Neural cell (in vitro differentiated cells): ENCODE results near the gene UQCC2. TPM values are rescaled to one million over a fixed set of nuclear protein-coding genes. Genes with fewer than 3 reads are reported as not detected.

Experiments
- H2AFZ ChIP-seq: fragments of 200-600, 300-800 bp; sonication (generic), shearing (Covaris generic); 2 replicates; pipeline ENCODE4 v1.6.0; 2014; ENCODE audit warnings: low read depth, mild to moderate bottlenecking, antibody characterized with exemption, low read length, moderate library complexity
- H3F3A ChIP-seq: fragments of 200-600 bp; shearing (Covaris generic); 2 replicates; pipeline ENCODE4 v1.6.1; 2016; ENCODE audit warnings: mild to moderate bottlenecking, moderate library complexity, mixed read lengths, antibody characterized with exemption, low read length; ENCODE audit not compliant: insufficient read depth, poor library complexity, severe bottlenecking
- H3K27ac ChIP-seq: fragments of 200-600, 300-800 bp; sonication (generic), shearing (Covaris generic); 2 replicates; pipeline ENCODE4 v1.5.1; 2014; ENCODE audit warnings: mild to moderate bottlenecking, low read length, moderate library complexity
- H3K27me3 ChIP-seq: fragments of 300-800, 200-600 bp; sonication (generic), shearing (Covaris generic); 2 replicates; pipeline ENCODE4 v1.6.0; 2014; ENCODE audit warnings: mild to moderate bottlenecking, low read depth, low read length, moderate library complexity; ENCODE audit not compliant: insufficient read depth
- H3K36me3 ChIP-seq: fragments of 300-800, 200-600 bp; sonication (generic), shearing (Covaris generic); 2 replicates; pipeline ENCODE4 v1.5.1; 2014; ENCODE audit warnings: mild to moderate bottlenecking, antibody characterized with exemption, low read length, moderate library complexity; ENCODE audit not compliant: insufficient read depth
- H3K4me2 ChIP-seq: fragments of 300-800, 200-600 bp; sonication (generic), shearing (Covaris generic); 2 replicates; pipeline ENCODE4 v1.6.0; 2014; ENCODE audit warnings: mild to moderate bottlenecking, low read length
- H3K4me3 ChIP-seq: fragments of 300-800, 200-600 bp; sonication (generic), shearing (Covaris generic); 2 replicates; pipeline ENCODE4 v1.5.1; 2014; ENCODE audit warnings: mild to moderate bottlenecking, low read length, moderate library complexity
- H3K79me2 ChIP-seq: fragments of 200-600 bp; shearing (Covaris generic); replicated peaks from 2 replicates; pipeline ENCODE4 v1.6.0; 2014; ENCODE audit warnings: mild to moderate bottlenecking, low read length, moderate library complexity; ENCODE audit not compliant: insufficient read depth
- H3K9ac ChIP-seq: fragments of 300-800, 200-600 bp; sonication (generic), shearing (Covaris generic); 2 replicates; pipeline ENCODE4 v1.6.1; 2016; ENCODE audit warnings: mild to moderate bottlenecking, low read length, mixed read lengths
- H3K9me2 ChIP-seq: fragments of 200-600 bp; shearing (Covaris generic); 2 replicates; pipeline ENCODE4 v1.6.1; 2016; ENCODE audit warnings: mild to moderate bottlenecking, low read length, mixed read lengths; ENCODE audit not compliant: insufficient read depth
- H3K9me3 ChIP-seq: fragments of 200-600, 300-800 bp; sonication (generic), shearing (Covaris generic); 2 replicates; pipeline ENCODE4 v1.6.1; 2016; ENCODE audit warnings: mild to moderate bottlenecking, mixed run types, low read length, moderate library complexity, mixed read lengths
- H4K20me1 ChIP-seq: fragments of 200-600 bp; shearing (Covaris generic); 2 replicates; pipeline ENCODE4 v1.6.1; 2016; ENCODE audit warnings: mild to moderate bottlenecking, mixed run types; ENCODE audit not compliant: insufficient read depth
- EP300 ChIP-seq: fragments of 450-650 bp; conservative IDR thresholded peaks from 2 replicates; pipeline ENCODE4 v1.6.1; 2014; ENCODE audit warnings: antibody characterized with exemption, mild to moderate bottlenecking, moderate library complexity; ENCODE audit not compliant: poor library complexity, severe bottlenecking
- EZH2 ChIP-seq: fragments of 200-600, 300-800 bp; shearing (Covaris generic), sonication (generic); IDR thresholded peaks from 2 replicates; pipeline ENCODE4 v1.6.1; 2014; ENCODE audit warnings: antibody characterized with exemption, low read length, borderline replicate concordance, mild to moderate bottlenecking; ENCODE audit not compliant: insufficient read depth, poor library complexity, severe bottlenecking
- MXI1 ChIP-seq: fragments of 450-650 bp; conservative IDR thresholded peaks from 2 replicates; pipeline ENCODE4 v1.6.1; 2014; ENCODE audit warnings: antibody characterized with exemption, mild to moderate bottlenecking; ENCODE audit not compliant: poor library complexity, severe bottlenecking
- POLR2AphosphoS5 ChIP-seq: IDR thresholded peaks from 2 replicates; pipeline ENCODE4 v1.6.1; 2012
- RAD21 ChIP-seq: fragments of 450-650 bp; conservative IDR thresholded peaks from 2 replicates; pipeline ENCODE4 v1.6.1; 2014; ENCODE audit warnings: antibody characterized with exemption, mild to moderate bottlenecking, moderate library complexity
- REST ChIP-seq: IDR thresholded peaks from 2 replicates; pipeline ENCODE4 v1.6.1; 2012; ENCODE audit warnings: borderline replicate concordance
- SMC3 ChIP-seq: fragments of 450-650 bp; conservative IDR thresholded peaks from 2 replicates; pipeline ENCODE4 v1.6.1; 2014; ENCODE audit warnings: antibody characterized with exemption, mild to moderate bottlenecking, moderate library complexity; ENCODE audit not compliant: poor library complexity
- TAF1 ChIP-seq: IDR thresholded peaks from 2 replicates; pipeline ENCODE4 v1.6.1; 2012; ENCODE audit warnings: low read depth
- polyA plus RNA-seq: library from polyadenylated mRNA; depleted of rRNA; stranded (reverse); fragments of >200 nt; gene quantifications from 2 replicates; pipeline ENCODE4 v1.2.3, GENCODE V29; 2014
- TF ChIP-seq, protein P1 (sequence below): fragments of 450-650 bp; IDR thresholded peaks from 2 replicates; pipeline ENCODE4 v1.5.1; 2014; ENCODE audit warnings: antibody characterized with exemption, mild to moderate bottlenecking, moderate library complexity; ENCODE audit not compliant: poor library complexity, severe bottlenecking

UQCC2 gene
- polyA plus RNA-seq, 1 donor from 2014 or later, result 123 TPM

DNA sequence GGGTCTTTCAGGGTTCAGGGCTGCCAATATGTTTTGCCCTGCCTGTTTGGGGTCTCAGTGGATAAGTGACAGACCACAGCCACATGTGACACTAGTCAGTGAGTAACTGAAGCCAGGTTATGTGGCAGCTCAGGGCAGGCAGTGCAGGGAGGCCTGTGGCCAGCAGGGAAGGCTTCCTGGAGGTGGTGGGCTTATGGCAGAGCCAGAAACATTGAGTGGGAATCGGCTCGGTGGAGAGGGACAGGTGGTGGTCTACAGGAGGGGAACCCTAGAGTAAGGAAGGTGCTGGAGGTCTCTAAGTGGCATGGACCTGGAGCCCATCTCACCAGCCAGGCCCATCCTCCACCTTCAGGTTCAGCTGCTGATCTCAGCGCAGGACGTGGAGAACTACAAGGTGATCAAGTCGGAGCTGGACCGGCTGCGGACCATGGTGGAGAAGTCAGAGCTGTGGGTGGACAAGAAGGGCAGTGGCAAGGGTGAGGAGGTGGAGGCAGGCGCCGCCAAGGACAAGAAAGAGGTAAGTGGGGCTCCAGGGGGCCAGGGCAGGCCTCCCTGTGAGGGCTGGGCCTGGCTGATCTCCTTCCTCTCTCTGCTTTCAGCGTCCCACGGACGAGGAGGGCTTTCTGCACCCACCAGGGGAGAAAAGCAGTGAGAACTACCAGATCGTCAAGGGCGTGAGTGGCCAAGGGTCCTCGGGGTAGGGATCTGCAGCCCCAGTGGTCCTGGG lies 34.9 kb downstream of the UQCC2 start:
- no peak for TF ChIP-seq REST
- TF ChIP-seq, protein P1, sequence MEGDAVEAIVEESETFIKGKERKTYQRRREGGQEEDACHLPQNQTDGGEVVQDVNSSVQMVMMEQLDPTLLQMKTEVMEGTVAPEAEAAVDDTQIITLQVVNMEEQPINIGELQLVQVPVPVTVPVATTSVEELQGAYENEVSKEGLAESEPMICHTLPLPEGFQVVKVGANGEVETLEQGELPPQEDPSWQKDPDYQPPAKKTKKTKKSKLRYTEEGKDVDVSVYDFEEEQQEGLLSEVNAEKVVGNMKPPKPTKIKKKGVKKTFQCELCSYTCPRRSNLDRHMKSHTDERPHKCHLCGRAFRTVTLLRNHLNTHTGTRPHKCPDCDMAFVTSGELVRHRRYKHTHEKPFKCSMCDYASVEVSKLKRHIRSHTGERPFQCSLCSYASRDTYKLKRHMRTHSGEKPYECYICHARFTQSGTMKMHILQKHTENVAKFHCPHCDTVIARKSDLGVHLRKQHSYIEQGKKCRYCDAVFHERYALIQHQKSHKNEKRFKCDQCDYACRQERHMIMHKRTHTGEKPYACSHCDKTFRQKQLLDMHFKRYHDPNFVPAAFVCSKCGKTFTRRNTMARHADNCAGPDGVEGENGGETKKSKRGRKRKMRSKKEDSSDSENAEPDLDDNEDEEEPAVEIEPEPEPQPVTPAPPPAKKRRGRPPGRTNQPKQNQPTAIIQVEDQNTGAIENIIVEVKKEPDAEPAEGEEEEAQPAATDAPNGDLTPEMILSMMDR, result no peak
- TF ChIP-seq RAD21, result no peak
- no peak for TF ChIP-seq SMC3
- TF ChIP-seq EP300, result no peak
- no peak for TF ChIP-seq MXI1
- TF ChIP-seq POLR2AphosphoS5, result no peak
- no peak for TF ChIP-seq TAF1
- TF ChIP-seq EZH2, result no peak
- H4K20me1 ChIP-seq, result no peaks in the 10 kb centered on the region

DNA sequence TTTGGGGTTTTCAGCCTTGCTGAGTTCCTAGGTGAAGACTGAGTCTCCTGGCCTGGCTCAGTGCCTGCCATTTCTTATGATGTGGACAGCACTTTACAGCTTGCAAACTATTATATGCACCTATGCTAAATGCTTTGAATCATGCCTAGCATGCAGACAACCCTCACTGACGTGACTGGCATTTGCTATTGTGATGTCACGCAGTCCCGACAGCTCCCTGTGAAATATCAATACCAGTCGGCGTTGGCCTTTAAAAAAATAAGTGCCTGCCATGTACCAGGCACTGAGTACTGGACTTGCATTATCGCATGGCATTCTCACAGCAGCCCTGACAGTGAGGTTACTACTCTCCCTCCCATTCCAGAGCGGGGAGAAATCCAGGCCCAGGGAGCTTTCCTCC lies 35.5 kb downstream of the UQCC2 start:
- no peaks in the 10 kb centered on the region for H3K79me2 ChIP-seq
- H2AFZ ChIP-seq, result no peak overlapping the region
- H3F3A ChIP-seq, result no peaks in the 10 kb centered on the region
- peak overlapping the region; percentile 16 for H3K27ac ChIP-seq
- H3K27me3 ChIP-seq, result no peaks in the 10 kb centered on the region
- H3K36me3 ChIP-seq, result no peaks in the 10 kb centered on the region
- H3K4me2 ChIP-seq, result no peak overlapping the region
- H4K20me1 ChIP-seq, result no peaks in the 10 kb centered on the region
- no peak overlapping the region for H3K9ac ChIP-seq
- no peaks in the 10 kb centered on the region for H3K9me3 ChIP-seq
- no peak overlapping the region for H3K4me3 ChIP-seq
- TF ChIP-seq, protein P1, result no peak
- peak; percentile 88 for TF ChIP-seq EP300
- no peaks in the 10 kb centered on the region for H3K9me2 ChIP-seq

More for the DNA sequence above, 34.9 kb downstream of the UQCC2 start:
- no peak overlapping the region for H2AFZ ChIP-seq
- no peaks in the 10 kb centered on the region for H3K9me3 ChIP-seq
- no peak overlapping the region for H3K4me3 ChIP-seq
- no peaks in the 10 kb centered on the region for H3F3A ChIP-seq
- no peak overlapping the region for H3K9ac ChIP-seq
- H3K36me3 ChIP-seq, result no peaks in the 10 kb centered on the region
- H3K79me2 ChIP-seq, result no peaks in the 10 kb centered on the region
- peak overlapping the region; percentile 16 for H3K27ac ChIP-seq
- H3K9me2 ChIP-seq, result no peaks in the 10 kb centered on the region
- no peak overlapping the region for H3K4me2 ChIP-seq
- no peaks in the 10 kb centered on the region for H3K27me3 ChIP-seq
